GM12872 (cell line): ENCODE data around the gene ADGRB2.

Source experiments
- TF ChIP-seq, protein P1 (sequence below): IDR thresholded peaks from 3 replicates; pipeline ENCODE4 v1.5.1; 2011; ENCODE audit warnings: low read depth, mild to moderate bottlenecking, low read length, moderate library complexity; ENCODE audit not compliant: insufficient read depth

The ADGRB2 gene

DNA sequence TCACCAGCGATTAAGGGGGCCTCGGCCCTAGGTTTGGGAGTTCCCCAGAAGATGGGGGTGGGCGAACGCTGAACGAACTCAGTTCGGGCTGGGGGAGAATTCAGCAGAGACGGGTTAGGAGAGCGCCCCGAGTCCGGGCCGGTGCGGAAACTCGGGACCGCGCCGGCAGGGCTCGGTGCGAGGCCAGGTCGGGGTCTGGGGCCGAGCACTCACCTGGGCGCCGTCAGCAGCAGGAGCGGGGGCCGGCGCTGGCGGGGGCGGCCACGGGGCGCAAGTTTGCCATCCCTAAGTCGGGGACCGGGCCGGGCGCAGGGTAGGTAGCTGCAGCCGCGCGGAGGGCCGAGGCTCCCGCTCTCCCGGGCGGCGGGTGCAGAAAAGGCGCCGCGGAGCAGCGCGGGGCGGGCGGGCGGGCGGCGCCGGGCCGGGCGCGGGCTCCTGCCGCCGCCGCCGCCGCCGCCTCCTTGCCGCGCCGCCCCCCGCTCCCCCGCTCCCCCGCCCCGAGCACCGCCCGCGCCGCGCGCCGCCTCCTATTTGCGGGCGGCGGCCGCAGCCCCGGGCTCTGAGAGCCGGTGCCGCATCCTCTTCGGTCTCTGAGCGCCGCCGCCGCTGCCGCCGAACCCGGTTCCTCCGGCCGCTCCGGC, 349 bp downstream of the ADGRB2 start:
- TF ChIP-seq, protein P1, sequence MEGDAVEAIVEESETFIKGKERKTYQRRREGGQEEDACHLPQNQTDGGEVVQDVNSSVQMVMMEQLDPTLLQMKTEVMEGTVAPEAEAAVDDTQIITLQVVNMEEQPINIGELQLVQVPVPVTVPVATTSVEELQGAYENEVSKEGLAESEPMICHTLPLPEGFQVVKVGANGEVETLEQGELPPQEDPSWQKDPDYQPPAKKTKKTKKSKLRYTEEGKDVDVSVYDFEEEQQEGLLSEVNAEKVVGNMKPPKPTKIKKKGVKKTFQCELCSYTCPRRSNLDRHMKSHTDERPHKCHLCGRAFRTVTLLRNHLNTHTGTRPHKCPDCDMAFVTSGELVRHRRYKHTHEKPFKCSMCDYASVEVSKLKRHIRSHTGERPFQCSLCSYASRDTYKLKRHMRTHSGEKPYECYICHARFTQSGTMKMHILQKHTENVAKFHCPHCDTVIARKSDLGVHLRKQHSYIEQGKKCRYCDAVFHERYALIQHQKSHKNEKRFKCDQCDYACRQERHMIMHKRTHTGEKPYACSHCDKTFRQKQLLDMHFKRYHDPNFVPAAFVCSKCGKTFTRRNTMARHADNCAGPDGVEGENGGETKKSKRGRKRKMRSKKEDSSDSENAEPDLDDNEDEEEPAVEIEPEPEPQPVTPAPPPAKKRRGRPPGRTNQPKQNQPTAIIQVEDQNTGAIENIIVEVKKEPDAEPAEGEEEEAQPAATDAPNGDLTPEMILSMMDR = no peak

DNA sequence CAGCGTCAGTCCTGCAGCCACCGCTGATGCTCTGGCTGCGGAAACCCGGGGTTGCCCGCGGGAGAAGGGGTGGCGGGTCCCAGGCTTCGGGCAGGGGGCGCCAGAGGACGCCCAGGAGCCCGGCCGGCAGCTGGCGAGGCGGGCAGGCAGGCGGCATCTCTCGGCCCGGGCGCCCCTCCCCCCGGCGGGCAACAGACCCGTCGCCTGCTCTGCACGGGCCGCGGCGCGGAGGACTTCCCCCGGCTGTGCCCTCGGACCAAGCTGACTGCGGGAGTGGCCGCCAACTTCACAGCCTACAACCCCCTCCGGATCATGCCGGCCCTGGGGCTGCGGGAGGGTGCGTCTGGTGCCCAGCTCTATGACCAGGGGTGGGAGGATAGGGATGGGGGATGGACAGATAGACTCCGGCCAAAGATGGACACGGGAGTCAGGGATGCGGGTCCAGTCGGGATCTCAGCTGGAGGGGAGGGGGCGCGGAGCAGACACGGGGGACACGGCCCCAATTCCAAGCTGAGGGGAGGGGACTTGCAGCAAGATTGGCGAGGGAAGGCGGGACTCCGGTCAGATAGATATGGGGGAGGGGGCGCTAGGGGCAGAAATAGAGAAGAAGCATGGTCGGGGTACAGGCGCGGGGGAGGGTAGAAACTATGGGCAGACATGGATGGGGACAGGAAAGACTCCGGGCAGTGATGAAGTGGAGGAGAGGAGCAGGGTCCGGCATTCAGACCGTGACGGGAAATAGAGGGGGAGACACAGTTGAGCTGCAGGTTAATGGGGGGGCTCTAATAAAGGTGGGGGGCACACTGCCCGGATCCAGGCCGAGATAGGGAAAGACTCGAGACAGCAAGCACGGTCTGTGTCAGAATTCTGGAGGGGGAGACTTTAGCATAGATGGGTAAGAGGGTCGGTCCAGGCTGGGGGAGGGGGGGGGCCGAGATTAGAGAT, 1.1 kb downstream of the ADGRB2 start:
- TF ChIP-seq, protein P1 = peak; percentile 58

- TF ChIP-seq, protein P1 = no peak
Observed at GRCh38 chr1:31762323-31762722, 1.8 kb downstream of the ADGRB2 start.

DNA sequence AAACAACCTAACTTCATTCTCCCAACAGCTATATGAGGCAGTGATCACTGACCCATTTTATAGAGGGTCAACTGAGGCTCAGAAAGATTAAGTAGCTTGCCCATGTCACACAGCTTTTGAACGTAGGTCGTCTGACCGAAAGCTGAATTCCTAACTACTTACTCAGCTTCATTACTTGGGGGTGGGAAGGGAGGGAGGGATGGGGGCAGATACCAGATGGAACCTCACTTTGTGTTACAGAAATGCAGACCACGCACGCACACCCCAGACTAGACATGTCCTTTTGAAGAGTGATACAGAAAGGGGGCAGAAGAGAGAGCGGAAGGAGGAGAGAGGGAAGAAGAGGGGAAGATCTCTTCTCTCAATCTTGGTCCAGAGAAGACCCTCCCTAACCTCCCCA, 2.3 kb downstream of the ADGRB2 start:
- TF ChIP-seq, protein P1 = no peak

GRCh38 chr1:31760471-31761470, 3.4 kb downstream of the ADGRB2 start:
- TF ChIP-seq, protein P1 = no peak

GRCh38 chr1:31759298-31760023, 4.7 kb downstream of the ADGRB2 start:
- TF ChIP-seq, protein P1 = no peak
